HEK293T (cell line): Measurements from ENCODE around the gene ZNF75A.

Source experiments
- ARNT ChIP-seq: fragments of 450-650 bp; IDR thresholded peaks from 2 replicates; pipeline ENCODE4 v1.6.1; 2017; ENCODE audit warnings: mild to moderate bottlenecking
- BHLHE40 ChIP-seq: fragments of 450-650 bp; IDR thresholded peaks from 2 replicates; pipeline ENCODE4 v1.6.1; 2016; ENCODE audit warnings: mild to moderate bottlenecking, moderate library complexity, borderline replicate concordance
- FOXA1 ChIP-seq: fragments of 450-650 bp; IDR thresholded peaks from 2 replicates; pipeline ENCODE4 v1.6.1; 2016; ENCODE audit warnings: mild to moderate bottlenecking
- FOXK2 ChIP-seq: fragments of 450-650 bp; IDR thresholded peaks from 2 replicates; pipeline ENCODE4 v1.6.1; 2016; ENCODE audit warnings: mild to moderate bottlenecking
- FOXM1 ChIP-seq: fragments of 450-650 bp; IDR thresholded peaks from 2 replicates; pipeline ENCODE4 v1.6.1; 2017; ENCODE audit warnings: mild to moderate bottlenecking, borderline replicate concordance
- HDGF ChIP-seq: fragments of 450-650 bp; IDR thresholded peaks from 2 replicates; pipeline ENCODE4 v1.6.1; 2017; ENCODE audit warnings: antibody characterized with exemption, borderline replicate concordance
- LEF1 ChIP-seq: fragments of 450-650 bp; IDR thresholded peaks from 2 replicates; pipeline ENCODE4 v1.6.1; 2017; ENCODE audit warnings: mild to moderate bottlenecking, borderline replicate concordance
- PKNOX1 ChIP-seq: fragments of 450-650 bp; IDR thresholded peaks from 2 replicates; pipeline ENCODE4 v1.6.1; 2016
- SP1 ChIP-seq: fragments of 450-650 bp; IDR thresholded peaks from 2 replicates; pipeline ENCODE4 v1.6.1; 2017
- SUZ12 ChIP-seq: fragments of 450-650 bp; IDR thresholded peaks from 2 replicates; pipeline ENCODE4 v1.6.1; 2016; ENCODE audit warnings: mild to moderate bottlenecking
- TARDBP ChIP-seq: fragments of 450-650 bp; IDR thresholded peaks from 2 replicates; pipeline ENCODE4 v1.6.1; 2016
- ZNF384 ChIP-seq: fragments of 450-650 bp; IDR thresholded peaks from 2 replicates; pipeline ENCODE4 v1.6.1; 2016

- TF ChIP-seq LEF1 (no peak), TARDBP (no peak), SP1 (no peak), HDGF (no peak), FOXA1 (no peak), BHLHE40 (no peak), ARNT (no peak), FOXK2 (no peak), FOXM1 (no peak), SUZ12 (no peak), PKNOX1 (peak; percentile 99), ZNF384 (no peak)
Observed at GRCh38 chr16:3264137-3265036, 40.9 kb upstream of the ZNF75A start.
